Suprapubic skin (tissue), 4 donors: ENCODE results near the gene CLPSL2. TPM values are rescaled to one million over a fixed set of nuclear protein-coding genes. Genes with fewer than 3 reads are reported as not detected.
A peak's percentile ranks its signal among the peaks of the same experiment; 100 is the strongest.

Source experiments
- DNase-seq, 2 donors: peaks; one replicate each; pipeline ENCODE4 v3.0.0-alpha.2; 2019; ENCODE audit warnings: low spot score in 2 of 2
- H3K27ac ChIP-seq: fragments of 200-600 bp; sonication (generic); one replicate; pipeline ENCODE4 v1.5.1; 2019
- H3K27me3 ChIP-seq: fragments of 200-600 bp; sonication (generic); one replicate; pipeline ENCODE4 v1.5.1; 2019
- H3K36me3 ChIP-seq: fragments of 200-600 bp; sonication (generic); one replicate; pipeline ENCODE4 v1.5.1; 2019
- H3K4me1 ChIP-seq: fragments of 200-600 bp; sonication (generic); one replicate; pipeline ENCODE4 v1.5.1; 2019
- H3K4me3 ChIP-seq: fragments of 200-600 bp; sonication (generic); one replicate; pipeline ENCODE4 v1.5.1; 2019; ENCODE audit warnings: mild to moderate bottlenecking
- H3K9me3 ChIP-seq: fragments of 200-600 bp; sonication (generic); one replicate; pipeline ENCODE4 v1.5.1; 2019
- CTCF ChIP-seq, 2 donors: fragments of 200-600 bp in 1 of 2; fragments of 450-650 bp in 1 of 2; sonication (generic) in 1 of 2; IDR thresholded peaks; one replicate each; pipeline ENCODE4 v1.5.1; 2016 to 2019; ENCODE audit warnings: antibody characterized with exemption in 2 of 2, mild to moderate bottlenecking in 1 of 2, moderate library complexity in 1 of 2
- EP300 ChIP-seq: sonication (generic); formaldehyde crosslinking; IDR thresholded peaks from one replicate; pipeline ENCODE4 v1.6.1; 2017; ENCODE audit warnings: antibody characterized with exemption
- POLR2A ChIP-seq, 2 donors: fragments of 450-650 bp; IDR thresholded peaks; one replicate each; pipeline ENCODE4 v1.6.1; 2017; ENCODE audit warnings: antibody characterized with exemption in 2 of 2, mild to moderate bottlenecking in 2 of 2, moderate library complexity in 2 of 2
- POLR2AphosphoS5 ChIP-seq, 3 donors: sonication (generic); formaldehyde crosslinking; IDR thresholded peaks; one replicate each; pipeline ENCODE4 v1.6.1; 2017; ENCODE audit warnings: antibody characterized with exemption in 3 of 3
- WGBS: methylation state at CpG from one replicate; pipeline ENCODE4 v1.1.5; 2018; 5-methylcytosine and 5-hydroxymethylcytosine counted together
- total RNA-seq, 4 donors: library from RNA; depleted of rRNA; stranded (reverse); fragments of >200 nt; gene quantifications; one replicate each; pipeline ENCODE4 v1.1.0, GENCODE V29; 2016

Gene CLPSL2
- total RNA-seq, 4 donors from 2014 or later: not detected

GRCh38 chr6:35736253-35736894 lies 40.0 kb upstream of the CLPSL2 start:
- no peak overlapping the region for H3K27ac ChIP-seq
- WGBS: 56% methylated on average over 8 of the region's 8 CpGs
- H3K4me1 ChIP-seq: peaks cover 57% of the 10 kb centered on the region
- H3K9me3 ChIP-seq: no peaks in the 10 kb centered on the region
- H3K27me3 ChIP-seq: no peaks in the 10 kb centered on the region
- TF ChIP-seq POLR2AphosphoS5 (IDR thresholded peaks at IDR 0.05): no peak
- TF ChIP-seq CTCF (IDR thresholded peaks at IDR 0.05): peak; percentile 82 to 88
- peak; percentile 88 to 89 for DNase-seq
- no peak overlapping the region for H3K4me3 ChIP-seq
- no peaks in the 10 kb centered on the region for H3K36me3 ChIP-seq

- no peaks in the 10 kb centered on the region for H3K9me3 ChIP-seq
- no peaks in the 10 kb centered on the region for H3K27me3 ChIP-seq
- H3K4me3 ChIP-seq: no peak within 1 kb of the TSS
- TF ChIP-seq POLR2A (IDR thresholded peaks at IDR 0.05) (no peak), CTCF (IDR thresholded peaks at IDR 0.05) (no peak), EP300 (no peak), POLR2AphosphoS5 (IDR thresholded peaks at IDR 0.05) (no peak)
- H3K4me1 ChIP-seq: peaks cover 52% of the 10 kb centered on the region
- WGBS: 93% methylated on average over 9 of the region's 10 CpGs
- no peak within 1 kb of the TSS for H3K27ac ChIP-seq
- H3K36me3 ChIP-seq: no peaks in the 10 kb centered on the region
- DNase-seq: no peak
Measured at GRCh38 chr6:35736982-35737412, 39.4 kb upstream of the CLPSL2 start, which contains the start of gene ARMC12. Gene ARMC12 (plus strand): TSS chr6:35737032. CDS start chr6:35737109, 77 bp downstream.

GRCh38 chr6:35737413-35738211 lies 38.8 kb upstream of the CLPSL2 start:
- no peaks in the 10 kb centered on the region for H3K9me3 ChIP-seq
- TF ChIP-seq POLR2A (IDR thresholded peaks at IDR 0.05): no peak
- peak; percentile 75 to 88 for TF ChIP-seq CTCF (IDR thresholded peaks at IDR 0.05)
- TF ChIP-seq EP300: no peak
- peak in 1 of 3 donors; percentile 40 for TF ChIP-seq POLR2AphosphoS5 (IDR thresholded peaks at IDR 0.05)
- no peak for DNase-seq
- no peaks in the 10 kb centered on the region for H3K27me3 ChIP-seq
- H3K36me3 ChIP-seq: no peaks in the 10 kb centered on the region
- H3K4me1 ChIP-seq: peaks cover 46% of the 10 kb centered on the region
- H3K4me3 ChIP-seq: no peak overlapping the region
- WGBS: 45% methylated on average over 9 of the region's 16 CpGs
- no peak overlapping the region for H3K27ac ChIP-seq

- no peak overlapping the region for H3K27ac ChIP-seq
- no peaks in the 10 kb centered on the region for H3K36me3 ChIP-seq
- no peaks in the 10 kb centered on the region for H3K9me3 ChIP-seq
- no peaks in the 10 kb centered on the region for H3K27me3 ChIP-seq
- H3K4me1 ChIP-seq: peaks cover 24% of the 10 kb centered on the region
- TF ChIP-seq POLR2AphosphoS5 (IDR thresholded peaks at IDR 0.05) (no peak), POLR2A (IDR thresholded peaks at IDR 0.05) (no peak), EP300 (no peak), CTCF (IDR thresholded peaks at IDR 0.05) (no peak)
- no peak overlapping the region for H3K4me3 ChIP-seq
- DNase-seq: no peak
- 67% methylated on average over 5 of the region's 5 CpGs for WGBS
Measured at GRCh38 chr6:35739645-35740524, 36.5 kb upstream of the CLPSL2 start.
